ENCODE data around the gene MISP3.
A peak's percentile ranks its signal among the peaks of the same experiment; 100 is the strongest.
"Not testable (repeated sequence)": the region's sequence is repeated elsewhere in the genome, so short reads cannot be mapped to it uniquely, and the experiment has no call there.

MISP3 gene

GRCh38 chr19:14072535-14073260 is at the start of gene MISP3:
Gene MISP3 (plus strand): TSS chr19:14072786. CDS start chr19:14073310, 524 bp downstream.
- peak; percentile 42 for DNase-seq

GRCh38 chr19:14023404-14024235 is 49.0 kb upstream of the MISP3 start:
- DNase-seq = no peak

GRCh38 chr19:14026652-14027192 is 45.9 kb upstream of the MISP3 start:
- not testable (repeated sequence) for DNase-seq

DNA sequence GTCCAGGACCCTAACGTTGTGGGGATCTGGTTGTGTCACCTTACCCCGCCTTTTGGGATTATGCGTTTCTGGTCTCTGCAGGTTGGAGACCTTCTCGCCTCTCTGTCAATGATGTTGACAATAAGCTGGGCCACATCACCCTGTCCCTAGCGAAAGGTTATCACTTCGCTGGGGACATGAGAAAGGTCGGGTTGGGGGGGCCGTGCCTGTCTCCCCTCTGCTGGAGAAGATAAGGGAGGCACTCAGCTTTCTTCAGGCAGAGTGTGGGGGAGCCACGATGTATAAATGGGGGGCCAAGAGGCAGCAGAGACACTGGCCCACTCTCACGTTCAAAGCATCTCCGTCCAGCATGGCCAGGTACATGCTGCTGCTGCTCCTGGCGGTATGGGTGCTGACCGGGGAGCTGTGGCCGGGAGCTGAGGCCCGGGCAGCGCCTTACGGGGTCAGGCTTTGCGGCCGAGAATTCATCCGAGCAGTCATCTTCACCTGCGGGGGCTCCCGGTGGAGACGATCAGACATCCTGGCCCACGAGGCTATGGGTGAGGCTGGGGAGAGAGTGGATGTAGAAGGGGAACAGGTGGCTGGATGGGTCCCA is 44.6 kb upstream of the MISP3 start, which contains the start of gene RLN3:
Gene RLN3 (plus strand): TSS at position 293 of the 595 bp plus-strand sequence. CDS start 57 bp downstream, at position 350.
- no peak for DNase-seq

GRCh38 chr19:14028901-14029300 is 43.7 kb upstream of the MISP3 start:
- no peak for DNase-seq

DNA sequence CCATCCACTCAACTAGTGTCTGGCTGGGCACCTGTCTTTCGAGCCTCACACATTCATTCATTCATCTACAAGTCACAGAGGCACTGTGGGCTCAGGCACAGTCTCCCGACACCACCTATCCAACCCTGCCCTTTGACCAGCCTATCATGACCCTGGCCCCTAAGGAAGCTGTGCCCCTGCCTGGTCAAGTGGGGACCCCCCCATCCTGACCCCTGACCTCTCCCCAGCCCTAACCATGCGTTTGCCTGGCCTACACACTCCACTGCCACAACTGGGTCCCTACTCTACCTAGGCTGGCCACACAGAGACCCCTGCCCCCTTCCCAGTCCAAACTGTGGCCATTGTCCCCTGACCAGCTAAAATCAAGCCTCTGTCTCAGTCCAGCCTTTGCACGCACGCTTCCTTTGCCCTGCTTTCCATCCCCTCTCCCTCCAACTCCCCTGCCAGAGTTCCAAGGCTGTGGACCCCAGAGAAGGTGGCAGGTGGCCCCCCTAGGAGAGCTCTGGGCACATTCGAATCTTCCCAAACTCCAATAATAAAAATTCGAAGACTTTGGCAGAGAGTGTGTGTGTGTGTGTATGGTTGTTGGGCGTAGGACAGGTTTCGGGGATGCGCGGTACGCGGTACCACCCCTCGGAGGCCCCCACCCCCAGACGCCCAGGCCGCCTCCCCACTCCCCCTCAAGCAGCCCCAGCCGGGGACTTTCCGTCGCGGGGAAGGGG is 41.4 kb upstream of the MISP3 start:
- no peak for DNase-seq

- peak; percentile 75 for DNase-seq
Measured at GRCh38 chr19:14031719-14032480, 40.7 kb upstream of the MISP3 start, which contains the start of gene IL27RA. Gene IL27RA (plus strand): TSS chr19:14031762. CDS start chr19:14031873, 111 bp downstream.

- no peak for DNase-seq
Measured at GRCh38 chr19:14033946-14034345, 38.6 kb upstream of the MISP3 start.

DNA sequence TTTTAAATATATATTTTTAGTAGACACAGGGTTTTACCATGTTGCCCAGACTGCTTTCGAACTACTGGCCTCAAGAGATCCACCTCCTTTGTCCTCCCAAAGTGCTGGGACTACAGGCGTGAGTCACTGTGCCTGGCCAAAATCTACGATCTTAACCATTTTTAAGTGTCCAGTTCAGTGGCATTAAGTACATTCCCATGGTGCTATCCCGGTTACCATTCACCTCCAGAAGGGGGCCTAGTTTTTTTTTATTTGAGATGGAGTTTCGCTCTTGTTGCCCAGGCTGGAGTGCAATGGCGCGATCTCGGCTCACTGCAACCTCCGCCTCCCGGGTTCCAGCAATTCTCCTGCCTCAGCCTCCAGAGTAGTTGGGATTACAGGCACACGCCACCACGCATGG is 37.4 kb upstream of the MISP3 start:
- not testable (repeated sequence) for DNase-seq

- no peak for DNase-seq
Measured at GRCh38 chr19:14035706-14036105, 36.9 kb upstream of the MISP3 start.

GRCh38 chr19:14039181-14039580 is 33.4 kb upstream of the MISP3 start:
- DNase-seq = no peak

- DNase-seq = peak; percentile 60
Measured at GRCh38 chr19:14042659-14043608, 29.7 kb upstream of the MISP3 start.

GRCh38 chr19:14047866-14048265 is 24.7 kb upstream of the MISP3 start:
- DNase-seq = not testable (repeated sequence)

DNA sequence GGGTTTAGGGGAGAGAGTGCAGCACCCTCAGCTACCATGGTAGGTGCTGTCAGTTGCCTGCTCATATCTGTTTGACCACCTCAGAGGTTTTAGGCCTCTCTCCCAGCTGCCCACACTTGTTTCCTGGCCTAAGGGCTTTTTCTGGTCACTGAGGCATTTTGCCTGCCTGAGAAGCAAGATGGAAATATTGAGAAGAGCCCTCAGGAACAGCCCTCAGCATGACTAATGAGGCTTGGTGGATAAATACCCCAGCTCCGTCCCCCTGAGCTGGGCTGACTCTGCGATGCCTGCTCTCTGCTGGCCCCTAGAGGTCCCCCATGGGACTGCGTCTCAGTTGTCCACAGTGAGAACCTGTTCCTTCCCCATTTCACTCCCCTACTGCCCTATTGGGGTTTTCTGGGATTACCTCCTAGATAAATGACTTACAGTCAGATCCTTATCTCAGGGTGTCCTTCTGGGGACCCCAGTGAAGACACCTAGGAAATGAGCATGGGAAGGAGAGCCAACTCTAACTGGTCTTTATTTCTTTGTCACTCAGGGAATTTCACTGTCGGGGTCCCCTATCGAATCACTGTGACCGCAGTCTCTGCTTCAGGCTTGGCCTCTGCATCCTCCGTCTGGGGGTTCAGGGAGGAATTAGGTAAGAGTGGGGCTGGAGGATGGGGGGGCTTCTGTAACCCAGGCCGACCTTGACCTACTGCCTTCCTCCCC is 24.0 kb upstream of the MISP3 start:
- peak; percentile 68 for DNase-seq

DNA sequence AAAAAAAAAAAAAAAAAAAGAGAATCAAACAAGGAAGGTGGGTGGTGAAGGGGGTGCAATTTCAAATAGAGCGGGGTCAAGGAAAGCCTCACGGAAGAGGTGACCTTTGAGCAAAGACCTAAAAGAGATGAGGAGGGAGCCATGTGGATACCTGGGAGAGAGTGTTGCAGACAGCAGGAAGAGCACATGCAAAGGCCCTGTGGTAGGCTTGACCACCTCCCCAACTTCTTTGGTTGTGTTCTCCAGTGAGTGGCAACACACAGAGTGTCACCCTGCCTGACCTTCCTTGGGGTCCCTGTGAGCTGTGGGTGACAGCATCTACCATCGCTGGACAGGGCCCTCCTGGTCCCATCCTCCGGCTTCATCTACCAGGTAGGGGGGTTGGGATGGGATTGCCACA is 22.1 kb upstream of the MISP3 start:
- DNase-seq = no peak

DNA sequence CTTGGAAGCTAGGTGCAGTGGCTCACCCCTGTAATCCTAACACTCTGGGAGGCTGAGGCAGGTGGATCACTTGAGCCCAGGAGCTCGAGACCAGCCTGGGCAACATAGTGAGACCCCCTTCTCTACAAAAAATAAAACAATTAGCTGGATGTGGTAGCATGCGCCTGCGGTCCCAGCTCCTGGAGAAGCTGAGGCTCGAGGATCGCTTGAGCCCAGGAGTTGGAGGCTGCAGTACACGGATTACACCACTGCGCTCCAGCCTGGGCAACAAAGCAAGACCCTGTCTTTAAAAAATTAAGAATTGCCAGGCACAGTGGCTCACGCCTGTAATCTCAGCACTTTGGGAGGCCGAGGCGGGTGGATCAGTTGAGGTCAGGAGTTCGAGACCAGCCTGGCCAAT is 21.6 kb upstream of the MISP3 start:
- DNase-seq = not testable (repeated sequence)

DNA sequence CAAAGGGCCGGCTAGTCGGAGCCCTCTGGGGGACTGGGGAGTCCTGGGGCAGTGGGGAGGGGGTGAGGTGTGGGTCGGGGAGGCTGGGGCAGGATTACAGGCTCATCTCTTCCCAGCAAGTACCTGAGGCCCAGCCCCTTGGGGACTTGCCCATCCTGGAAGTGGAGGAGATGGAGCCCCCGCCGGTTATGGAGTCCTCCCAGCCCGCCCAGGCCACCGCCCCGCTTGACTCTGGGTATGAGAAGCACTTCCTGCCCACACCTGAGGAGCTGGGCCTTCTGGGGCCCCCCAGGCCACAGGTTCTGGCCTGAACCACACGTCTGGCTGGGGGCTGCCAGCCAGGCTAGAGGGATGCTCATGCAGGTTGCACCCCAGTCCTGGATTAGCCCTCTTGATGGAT is 20.6 kb upstream of the MISP3 start:
- no peak for DNase-seq

DNA sequence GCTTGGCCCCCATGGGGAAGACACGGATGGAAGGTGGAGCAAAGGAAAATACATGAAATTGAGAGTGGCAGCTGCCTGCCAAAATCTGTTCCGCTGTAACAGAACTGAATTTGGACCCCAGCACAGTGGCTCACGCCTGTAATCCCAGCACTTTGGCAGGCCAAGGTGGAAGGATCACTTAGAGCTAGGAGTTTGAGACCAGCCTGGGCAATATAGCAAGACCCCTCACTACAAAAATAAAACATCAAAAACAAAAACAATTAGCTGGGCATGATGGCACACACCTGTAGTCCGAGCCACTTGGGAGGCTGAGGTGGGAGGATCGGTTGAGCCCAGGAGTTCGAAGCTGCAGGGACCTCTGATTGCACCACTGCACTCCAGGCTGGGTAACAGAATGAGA is 20.1 kb upstream of the MISP3 start:
- no peak for DNase-seq

GRCh38 chr19:14053032-14053431 is 19.6 kb upstream of the MISP3 start:
- DNase-seq = no peak

- no peak for DNase-seq
Measured at GRCh38 chr19:14053500-14053899, 19.1 kb upstream of the MISP3 start.

All from activated CD4-positive, alpha-beta T cell treated with anti-CD3 and anti-CD28 coated beads, Interleukin-2, amount 50 U/mL, for 16 hours (primary cell).